Esophagus mucosa (tissue), 1 donor: ENCODE data around the gene TMUB1. TPM values are rescaled to one million over a fixed set of nuclear protein-coding genes. Genes with fewer than 3 reads are reported as not detected.
A peak's percentile ranks its signal among the peaks of the same experiment; 100 is the strongest.

Experiments
- ATAC-seq: fragments of 200-7000 bp; cut with Tn5 transposase; one replicate; pipeline ENCODE4 v1.9.1; 2020
- total RNA-seq: library from RNA; stranded (reverse); gene quantifications from one replicate; pipeline ENCODE4 v1.2.4, GENCODE V29; 2023
- donor health status: DM: yes; HTN: yes; CAD: no.

The TMUB1 gene
- total RNA-seq, result 23.2 TPM

GRCh38 chr7:151083071-151083823 lies at the start of gene TMUB1:
TMUB1 (minus strand) TSS chr7:151083493; CDS start chr7:151082563, 930 bp downstream.
- ATAC-seq, result peak; percentile 27

- ATAC-seq, result no peak
Measured at GRCh38 chr7:151132461-151133205, 49.3 kb upstream of the TMUB1 start.

GRCh38 chr7:151131592-151132293 lies 48.5 kb upstream of the TMUB1 start:
- no peak for ATAC-seq

- no peak for ATAC-seq
Measured at GRCh38 chr7:151131224-151131591, 47.9 kb upstream of the TMUB1 start.

GRCh38 chr7:151130741-151131157 lies 47.5 kb upstream of the TMUB1 start:
- ATAC-seq, result no peak

GRCh38 chr7:151129960-151130591 lies 46.8 kb upstream of the TMUB1 start:
- no peak for ATAC-seq

GRCh38 chr7:151129117-151129959 lies 46.0 kb upstream of the TMUB1 start:
- no peak for ATAC-seq

GRCh38 chr7:151128716-151129115 lies 45.4 kb upstream of the TMUB1 start:
- ATAC-seq, result no peak

- no peak for ATAC-seq
Measured at GRCh38 chr7:151128144-151128543, 44.9 kb upstream of the TMUB1 start.

GRCh38 chr7:151126491-151127137 lies 43.3 kb upstream of the TMUB1 start:
- ATAC-seq, result peak; percentile 43

- ATAC-seq, result peak; percentile 23
Measured at GRCh38 chr7:151125846-151126481, 42.7 kb upstream of the TMUB1 start.

- peak; percentile 7 for ATAC-seq
Measured at GRCh38 chr7:151125470-151125845, 42.2 kb upstream of the TMUB1 start.

- ATAC-seq, result no peak
Measured at GRCh38 chr7:151124899-151125399, 41.7 kb upstream of the TMUB1 start.

GRCh38 chr7:151124481-151124880 lies 41.2 kb upstream of the TMUB1 start:
- ATAC-seq, result no peak

GRCh38 chr7:151123822-151124464 lies 40.6 kb upstream of the TMUB1 start:
- ATAC-seq, result peak; percentile 90

GRCh38 chr7:151123158-151123821 lies 40.0 kb upstream of the TMUB1 start:
- no peak for ATAC-seq

- ATAC-seq, result no peak
Measured at GRCh38 chr7:151122796-151123157, 39.5 kb upstream of the TMUB1 start.

GRCh38 chr7:151122276-151122675 lies 39.0 kb upstream of the TMUB1 start:
- no peak for ATAC-seq

- no peak for ATAC-seq
Measured at GRCh38 chr7:151121380-151122170, 38.3 kb upstream of the TMUB1 start.
